Lower leg skin (tissue), 4 donors: ENCODE results near the gene PTPN2. TPM values are rescaled to one million over a fixed set of nuclear protein-coding genes. Genes with fewer than 3 reads are reported as not detected.

ENCODE experiments used
- DNase-seq, 2 donors: peaks; one replicate each; pipeline ENCODE4 v3.0.0-alpha.2; 2019; ENCODE audit warnings: low spot score in 2 of 2
- H3K4me3 ChIP-seq: fragments of 200-600 bp; sonication (generic); 2 replicates; pipeline ENCODE4 v1.5.1; 2017; ENCODE audit warnings: mild to moderate bottlenecking, low read depth; ENCODE audit not compliant: poor library complexity, severe bottlenecking
- CTCF ChIP-seq, 3 donors: fragments of 450-650 bp; IDR thresholded peaks; one replicate each; pipeline ENCODE4 v1.5.1; 2016; ENCODE audit warnings: antibody characterized with exemption in 3 of 3, mild to moderate bottlenecking in 3 of 3, moderate library complexity in 2 of 3
- POLR2A ChIP-seq, 2 donors: fragments of 450-650 bp; IDR thresholded peaks; one replicate each; pipeline ENCODE4 v1.6.1; 2016 to 2017; ENCODE audit warnings: antibody characterized with exemption in 2 of 2, mild to moderate bottlenecking in 1 of 2, moderate library complexity in 1 of 2
- WGBS, 2 donors: methylation state at CpG; one replicate each; pipeline ENCODE4 v1.1.5; 2018; 5-methylcytosine and 5-hydroxymethylcytosine counted together
- intact Hi-C: fragments of 100-400 bp; cut with DNase I; formaldehyde crosslinking; loops from one replicate; pipeline ENCODE4 v1.15.0; 2023; ENCODE audit warnings: low total_unique reads
- total RNA-seq, 4 donors: library from RNA; depleted of rRNA; stranded (reverse); fragments of >200 nt; gene quantifications; one replicate each; pipeline ENCODE4 v1.1.0, GENCODE V29; 2016

PTPN2 gene
- total RNA-seq, 4 donors from 2014 or later, result 26.0 to 53.2 (median 40.4) TPM

DNA sequence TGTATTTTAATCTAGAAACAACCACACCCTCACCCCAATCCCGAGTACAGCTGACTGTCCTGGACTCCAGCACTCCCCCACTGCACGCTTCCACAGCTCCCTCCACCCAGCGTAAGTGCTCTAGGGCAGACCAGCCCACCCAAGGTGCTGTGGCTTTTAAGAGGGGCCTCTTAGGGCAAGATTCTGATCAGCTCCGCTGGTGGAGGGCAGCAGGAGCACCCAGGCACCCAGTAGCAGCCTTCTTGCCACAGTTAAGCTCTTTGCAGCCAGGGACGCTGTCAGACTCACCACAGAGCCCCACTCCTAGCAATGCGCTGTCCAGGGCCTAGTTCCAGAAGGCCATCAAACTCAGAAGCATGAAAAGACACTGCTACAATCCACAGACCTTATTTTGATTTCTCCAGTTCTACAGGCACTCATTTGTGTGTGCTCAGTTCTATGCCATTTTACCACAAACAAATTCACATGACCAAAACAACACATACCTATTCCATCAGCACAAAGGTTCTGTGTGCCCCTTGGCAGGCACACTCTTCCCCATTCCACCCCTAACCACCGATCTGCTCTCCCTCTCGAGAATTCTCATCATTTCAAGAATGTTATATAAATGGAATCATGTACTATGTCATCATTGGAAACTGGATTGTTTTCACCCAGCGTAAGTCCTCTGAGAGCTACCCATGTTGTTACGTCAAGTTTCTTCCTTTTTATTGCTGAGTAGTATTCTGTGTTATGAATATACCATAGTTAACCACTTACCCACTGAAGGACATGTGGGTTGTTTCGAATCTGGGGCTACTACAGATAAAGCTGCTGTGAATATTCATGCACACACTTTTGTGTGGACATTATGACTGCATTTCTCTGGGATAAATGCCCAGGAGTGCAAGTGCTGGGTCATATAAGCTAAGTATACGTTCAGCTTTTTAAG lies 40.4 kb downstream of the PTPN2 start:
- no peak for DNase-seq
- no peak overlapping the region for H3K4me3 ChIP-seq
- 76 to 80% methylated on average over 12 of the region's 12 CpGs for WGBS, 2 donors
- TF ChIP-seq POLR2A (IDR thresholded peaks at IDR 0.05), result no peak
- no peak for TF ChIP-seq CTCF (IDR thresholded peaks at IDR 0.05)
- intact Hi-C loops, result no loop called here

- DNase-seq, result no peak
- WGBS, 2 donors, result 90 to 95% methylated on average over 17 of the region's 17 CpGs
- intact Hi-C loops, result no loop called here
- H3K4me3 ChIP-seq, result no peak overlapping the region
- TF ChIP-seq CTCF (IDR thresholded peaks at IDR 0.05) (no peak), POLR2A (IDR thresholded peaks at IDR 0.05) (no peak)
Measured at GRCh38 chr18:12842459-12843380, 41.3 kb downstream of the PTPN2 start.

- TF ChIP-seq CTCF (IDR thresholded peaks at IDR 0.05) (no peak), POLR2A (IDR thresholded peaks at IDR 0.05) (no peak)
- H3K4me3 ChIP-seq, result no peak overlapping the region
- 92 to 96% methylated on average over 6 of the region's 6 CpGs for WGBS, 2 donors
- no peak for DNase-seq
- intact Hi-C loops, result no loop called here
Measured at GRCh38 chr18:12841070-12841469, 43.0 kb downstream of the PTPN2 start.

GRCh38 chr18:12840382-12840781 lies 43.7 kb downstream of the PTPN2 start:
- WGBS, 2 donors, result 94 to 96% methylated on average over 3 of the region's 3 CpGs
- intact Hi-C loops, result no loop called here
- no peak for DNase-seq
- no peak overlapping the region for H3K4me3 ChIP-seq
- TF ChIP-seq CTCF (IDR thresholded peaks at IDR 0.05) (no peak), POLR2A (IDR thresholded peaks at IDR 0.05) (no peak)

DNA sequence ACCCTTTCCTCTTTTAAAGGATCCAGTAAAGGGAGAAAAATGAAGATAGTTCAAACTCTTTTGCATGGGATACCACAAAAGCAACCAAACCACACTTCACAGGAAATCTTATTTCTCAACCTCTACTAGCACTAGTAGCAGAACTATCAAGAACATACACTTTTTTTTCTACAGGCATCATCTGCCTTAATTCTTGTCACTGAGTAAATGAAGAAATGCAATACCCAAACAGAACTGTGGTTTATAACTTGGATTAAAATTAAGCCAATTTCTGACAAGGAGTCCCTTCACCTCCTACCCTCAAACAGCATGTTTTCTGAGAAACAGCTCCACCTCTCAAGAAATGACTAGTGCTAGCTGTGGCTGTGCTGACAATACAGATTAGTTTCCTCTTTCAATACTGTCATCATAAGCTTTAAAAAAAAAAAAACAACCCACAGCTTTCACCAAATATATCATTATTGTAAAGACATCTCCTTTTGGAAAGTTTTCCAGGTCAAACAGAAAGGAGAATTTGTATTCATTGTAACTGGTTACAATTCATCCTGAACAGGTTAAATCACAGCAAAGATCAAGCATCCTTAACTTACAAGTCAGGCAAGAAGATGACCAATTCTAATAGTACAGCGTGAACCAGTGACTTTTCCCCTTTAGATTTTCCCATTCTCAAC lies 44.4 kb downstream of the PTPN2 start:
- H3K4me3 ChIP-seq, result no peak overlapping the region
- TF ChIP-seq CTCF (IDR thresholded peaks at IDR 0.05) (no peak), POLR2A (IDR thresholded peaks at IDR 0.05) (no peak)
- 80 to 86% methylated on average over 1 of the region's 1 CpG for WGBS, 2 donors
- DNase-seq, result no peak
- intact Hi-C loops, result no loop called here
